ENCODE results near the gene ATG14. TPM values are rescaled to one million over a fixed set of nuclear protein-coding genes. Genes with fewer than 3 reads are reported as not detected.
"Not testable (repeated sequence)": the region's sequence is repeated elsewhere in the genome, so short reads cannot be mapped to it uniquely, and the experiment has no call there.

The ATG14 gene
- total RNA-seq, 2 donors from 2014 or later, result 5.7 to 6.4 TPM

GRCh38 chr14:55351111-55351510, 60.5 kb downstream of the ATG14 start:
- no peak for ATAC-seq (replicated peaks in 1 of 2)
- no peak overlapping the region for H3K27ac Mint-ChIP-seq
- peaks cover 4 to 5% of the 10 kb centered on the region in 2 donors for H3K36me3 Mint-ChIP-seq (ENCODE audit: insufficient read depth in 2 of 2)
- no peak for DNase-seq
- H3K27me3 Mint-ChIP-seq (ENCODE audit: low read depth), result no peaks in the 10 kb centered on the region
- no peak overlapping the region for H3K4me3 Mint-ChIP-seq
- no peaks in the 10 kb centered on the region for H3K9me3 Mint-ChIP-seq
- peaks cover 43% of the 10 kb centered on the region for H3K4me1 Mint-ChIP-seq (ENCODE audit: low read depth)

GRCh38 chr14:55350461-55350860, 61.2 kb downstream of the ATG14 start:
- no peak for ATAC-seq (replicated peaks in 1 of 2)
- DNase-seq, result no peak
- peaks cover 4% of the 10 kb centered on the region in 2 donors for H3K36me3 Mint-ChIP-seq (ENCODE audit: insufficient read depth in 2 of 2)
- peaks cover 43% of the 10 kb centered on the region for H3K4me1 Mint-ChIP-seq (ENCODE audit: low read depth)
- H3K9me3 Mint-ChIP-seq, result no peaks in the 10 kb centered on the region
- no peak overlapping the region for H3K4me3 Mint-ChIP-seq
- H3K27ac Mint-ChIP-seq, result no peak overlapping the region
- H3K27me3 Mint-ChIP-seq (ENCODE audit: low read depth), result no peaks in the 10 kb centered on the region

- Mint-ChIP-seq H3K36me3 (ENCODE audit: insufficient read depth in 2 of 2) (peaks cover 4% of the 10 kb centered on the region in 2 donors), H3K4me1 (ENCODE audit: low read depth) (peaks cover 47% of the 10 kb centered on the region), H3K4me3 (no peak overlapping the region), H3K27me3 (ENCODE audit: low read depth) (no peaks in the 10 kb centered on the region), H3K27ac (no peak overlapping the region), H3K9me3 (no peaks in the 10 kb centered on the region)
- ATAC-seq (replicated peaks in 1 of 2) (no peak), DNase-seq (no peak)
These were observed 62.1 kb downstream of the ATG14 start for GRCh38 chr14:55349565-55349964.

- no peak for DNase-seq
- peaks cover 4% of the 10 kb centered on the region in 2 donors for H3K36me3 Mint-ChIP-seq (ENCODE audit: insufficient read depth in 2 of 2)
- peak; percentile 82 to 89 for ATAC-seq (replicated peaks in 1 of 2)
- no peaks in the 10 kb centered on the region for H3K9me3 Mint-ChIP-seq
- H3K27ac Mint-ChIP-seq, result no peak overlapping the region
- H3K27me3 Mint-ChIP-seq (ENCODE audit: low read depth), result no peaks in the 10 kb centered on the region
- peaks cover 47% of the 10 kb centered on the region for H3K4me1 Mint-ChIP-seq (ENCODE audit: low read depth)
- peak overlapping the region; percentile 11 to 38 for H3K4me3 Mint-ChIP-seq
These were observed 62.7 kb downstream of the ATG14 start for GRCh38 chr14:55348766-55349453.

- no peak overlapping the region for H3K27ac Mint-ChIP-seq
- peaks cover 50% of the 10 kb centered on the region for H3K4me1 Mint-ChIP-seq (ENCODE audit: low read depth)
- no peaks in the 10 kb centered on the region for H3K9me3 Mint-ChIP-seq
These were observed 63.9 kb downstream of the ATG14 start for GRCh38 chr14:55347748-55348147.

GRCh38 chr14:55347040-55347439, 64.6 kb downstream of the ATG14 start:
- Mint-ChIP-seq H3K4me1 (ENCODE audit: low read depth) (peaks cover 50% of the 10 kb centered on the region), H3K27ac (no peak overlapping the region), H3K4me3 (no peak overlapping the region), H3K9me3 (no peaks in the 10 kb centered on the region), H3K36me3 (ENCODE audit: insufficient read depth in 2 of 2) (peaks cover 4% of the 10 kb centered on the region in 2 donors), H3K27me3 (ENCODE audit: low read depth) (no peaks in the 10 kb centered on the region)
- ATAC-seq (replicated peaks in 1 of 2) (no peak), DNase-seq (no peak)

More at GRCh38 chr14:55347748-55348147, 63.9 kb downstream of the ATG14 start:
- Mint-ChIP-seq H3K4me3 (no peak overlapping the region), H3K36me3 (ENCODE audit: insufficient read depth in 2 of 2) (peaks cover 4% of the 10 kb centered on the region in 2 donors), H3K27me3 (ENCODE audit: low read depth) (no peaks in the 10 kb centered on the region)
- ATAC-seq (replicated peaks in 1 of 2), result no peak
- no peak for DNase-seq

- not testable (repeated sequence) for H3K9me3 Mint-ChIP-seq; DNase-seq; H3K27ac Mint-ChIP-seq; H3K4me3 Mint-ChIP-seq; ATAC-seq (replicated peaks in 1 of 2); H3K36me3 Mint-ChIP-seq (ENCODE audit: insufficient read depth in 2 of 2); H3K27me3 Mint-ChIP-seq (ENCODE audit: low read depth)
- peaks cover 70% of the 10 kb centered on the region for H3K4me1 Mint-ChIP-seq (ENCODE audit: low read depth)
These were observed 67.0 kb downstream of the ATG14 start for GRCh38 chr14:55344582-55345163.

- no peak for ATAC-seq (replicated peaks in 1 of 2)
- DNase-seq, result no peak
- no peak overlapping the region for H3K4me3 Mint-ChIP-seq
- peak overlapping the region; percentile 47 for H3K27ac Mint-ChIP-seq
- H3K36me3 Mint-ChIP-seq (ENCODE audit: insufficient read depth in 2 of 2), result no peaks in the 10 kb centered on the region
- peaks cover 74% of the 10 kb centered on the region for H3K4me1 Mint-ChIP-seq (ENCODE audit: low read depth)
- no peaks in the 10 kb centered on the region for H3K9me3 Mint-ChIP-seq
- no peaks in the 10 kb centered on the region for H3K27me3 Mint-ChIP-seq (ENCODE audit: low read depth)
These were observed 69.8 kb downstream of the ATG14 start for GRCh38 chr14:55341781-55342180.

GRCh38 chr14:55340482-55340881, 71.1 kb downstream of the ATG14 start:
- ATAC-seq (replicated peaks in 1 of 2) (no peak), DNase-seq (no peak)
- H3K27me3 Mint-ChIP-seq (ENCODE audit: low read depth), result no peaks in the 10 kb centered on the region
- peak overlapping the region; percentile 41 to 58 for H3K4me3 Mint-ChIP-seq
- no peaks in the 10 kb centered on the region for H3K36me3 Mint-ChIP-seq (ENCODE audit: insufficient read depth in 2 of 2)
- no peaks in the 10 kb centered on the region for H3K9me3 Mint-ChIP-seq
- H3K4me1 Mint-ChIP-seq (ENCODE audit: low read depth), result peaks cover 85% of the 10 kb centered on the region
- H3K27ac Mint-ChIP-seq, result peak overlapping the region; percentile 58

- H3K27me3 Mint-ChIP-seq (ENCODE audit: low read depth), result no peaks in the 10 kb centered on the region
- no peak overlapping the region for H3K27ac Mint-ChIP-seq
- ATAC-seq (replicated peaks in 1 of 2), result peak; percentile 75 to 79
- DNase-seq, result peak; percentile 58 to 64
- peak overlapping the region; percentile 41 to 58 for H3K4me3 Mint-ChIP-seq
- H3K9me3 Mint-ChIP-seq, result no peaks in the 10 kb centered on the region
- H3K36me3 Mint-ChIP-seq (ENCODE audit: insufficient read depth in 2 of 2), result no peaks in the 10 kb centered on the region
- H3K4me1 Mint-ChIP-seq (ENCODE audit: low read depth), result peaks cover 85% of the 10 kb centered on the region
These were observed 71.9 kb downstream of the ATG14 start for GRCh38 chr14:55339770-55340169.

- DNase-seq, result peak in 1 of 2 donors; percentile 27
- Mint-ChIP-seq H3K9me3 (no peaks in the 10 kb centered on the region), H3K4me3 (peak overlapping the region; percentile 49 to 78), H3K27me3 (ENCODE audit: low read depth) (no peaks in the 10 kb centered on the region), H3K36me3 (ENCODE audit: insufficient read depth in 2 of 2) (peaks cover 0 to 2% of the 10 kb centered on the region in 2 donors), H3K27ac (peak overlapping the region; percentile 83), H3K4me1 (ENCODE audit: low read depth) (peaks cover 95% of the 10 kb centered on the region)
- peak; percentile 20 to 34 for ATAC-seq (replicated peaks in 1 of 2)
These were observed 74.9 kb downstream of the ATG14 start for GRCh38 chr14:55336691-55337090.

- ATAC-seq (replicated peaks in 1 of 2) (no peak), DNase-seq (no peak)
- Mint-ChIP-seq H3K36me3 (ENCODE audit: insufficient read depth in 2 of 2) (peaks cover 0 to 2% of the 10 kb centered on the region in 2 donors), H3K9me3 (no peaks in the 10 kb centered on the region), H3K27me3 (ENCODE audit: low read depth) (no peaks in the 10 kb centered on the region), H3K4me3 (peak overlapping the region; percentile 49 to 78), H3K4me1 (ENCODE audit: low read depth) (peaks cover 92% of the 10 kb centered on the region), H3K27ac (peak overlapping the region; percentile 81)
These were observed 75.5 kb downstream of the ATG14 start for GRCh38 chr14:55336162-55336561.

GRCh38 chr14:55333711-55334485, 77.7 kb downstream of the ATG14 start:
- peak overlapping the region; percentile 87 for H3K27ac Mint-ChIP-seq
- no peaks in the 10 kb centered on the region for H3K9me3 Mint-ChIP-seq
- peak overlapping the region; percentile 77 to 81 for H3K4me3 Mint-ChIP-seq
- peaks cover 0 to 3% of the 10 kb centered on the region in 2 donors for H3K36me3 Mint-ChIP-seq (ENCODE audit: insufficient read depth in 2 of 2)
- H3K27me3 Mint-ChIP-seq (ENCODE audit: low read depth), result no peaks in the 10 kb centered on the region
- H3K4me1 Mint-ChIP-seq (ENCODE audit: low read depth), result peaks cover 90% of the 10 kb centered on the region
- ATAC-seq (replicated peaks in 1 of 2), result peak in 1 of 2 donors; percentile 31
- DNase-seq, result no peak
